MM.1S (cell line): Measurements from ENCODE around the gene ABCB9.

Experiments
- DNase-seq: peaks from one replicate; pipeline ENCODE4 v3.0.0-alpha.2; 2015
- H2AFZ ChIP-seq: fragments of 300-600 bp; sonication (generic); 2 replicates; pipeline ENCODE4 v1.6.0; 2016; ENCODE audit warnings: antibody characterized with exemption, low read length
- H3F3A ChIP-seq: fragments of 300-600 bp; sonication (generic); 2 replicates; pipeline ENCODE4 v1.6.1; 2016; ENCODE audit warnings: mild to moderate bottlenecking, antibody characterized with exemption, low read length, moderate library complexity, mixed read lengths; ENCODE audit not compliant: insufficient read depth
- H3K27ac ChIP-seq: fragments of 300-600 bp; sonication (generic); 2 replicates; pipeline ENCODE4 v1.5.1; 2016; ENCODE audit warnings: mild to moderate bottlenecking, low read length
- H3K27me3 ChIP-seq: fragments of 300-600 bp; sonication (generic); replicated peaks from 2 replicates; pipeline ENCODE4 v1.6.0; 2016; ENCODE audit warnings: low read length; ENCODE audit not compliant: insufficient read depth
- H3K36me3 ChIP-seq: fragments of 300-600 bp; sonication (generic); replicated peaks from 2 replicates; pipeline ENCODE4 v1.6.1; 2016; ENCODE audit warnings: mild to moderate bottlenecking, low read length, mixed read lengths; ENCODE audit not compliant: insufficient read depth
- H3K4me1 ChIP-seq: fragments of 300-600 bp; sonication (generic); 2 replicates; pipeline ENCODE4 v1.6.1; 2016; ENCODE audit warnings: low read length, mixed read lengths
- H3K4me2 ChIP-seq: fragments of 300-600 bp; sonication (generic); 2 replicates; pipeline ENCODE4 v1.6.0; 2016; ENCODE audit warnings: low read depth, low read length
- H3K4me3 ChIP-seq: fragments of 300-600 bp; sonication (generic); 2 replicates; pipeline ENCODE4 v1.5.1; 2016; ENCODE audit warnings: low read length, mixed read lengths
- H3K79me2 ChIP-seq: fragments of 300-600 bp; sonication (generic); 2 replicates; pipeline ENCODE4 v1.6.1; 2016; ENCODE audit warnings: mixed run types, low read length, mixed read lengths
- H3K9ac ChIP-seq: fragments of 300-600 bp; sonication (generic); 2 replicates; pipeline ENCODE4 v1.6.1; 2016; ENCODE audit warnings: low read length, mixed read lengths
- H3K9me2 ChIP-seq: fragments of 300-600 bp; sonication (generic); replicated peaks from 2 replicates; pipeline ENCODE4 v1.6.1; 2016; ENCODE audit warnings: mild to moderate bottlenecking, low read length, mixed read lengths; ENCODE audit not compliant: insufficient read depth
- H3K9me3 ChIP-seq: fragments of 300-600 bp; sonication (generic); replicated peaks from 2 replicates; pipeline ENCODE4 v1.6.1; 2016; ENCODE audit warnings: mild to moderate bottlenecking, low read length, mixed read lengths; ENCODE audit not compliant: insufficient read depth
- H4K20me1 ChIP-seq: fragments of 300-600 bp; sonication (generic); 2 replicates; pipeline ENCODE4 v1.6.1; 2016; ENCODE audit warnings: mild to moderate bottlenecking, low read length, moderate library complexity, mixed read lengths; ENCODE audit not compliant: insufficient read depth
- CTCF ChIP-seq: fragments of 300-600 bp; sonication (generic); IDR thresholded peaks from 2 replicates; pipeline ENCODE4 v1.5.1; 2016; ENCODE audit warnings: antibody characterized with exemption, low read length, mixed read lengths
- EZH2 ChIP-seq: fragments of 300-600 bp; sonication (generic); optimal IDR thresholded peaks from 2 replicates; pipeline ENCODE3; 2017; ENCODE audit warnings: low read depth, mild to moderate bottlenecking, antibody characterized with exemption, low read length, mixed read lengths
- EZH2phosphoT487 ChIP-seq: fragments of 300-600 bp; sonication (generic); IDR thresholded peaks from 2 replicates; pipeline ENCODE4 v1.6.1; 2018; ENCODE audit warnings: antibody characterized with exemption, low read length

Gene ABCB9

DNA sequence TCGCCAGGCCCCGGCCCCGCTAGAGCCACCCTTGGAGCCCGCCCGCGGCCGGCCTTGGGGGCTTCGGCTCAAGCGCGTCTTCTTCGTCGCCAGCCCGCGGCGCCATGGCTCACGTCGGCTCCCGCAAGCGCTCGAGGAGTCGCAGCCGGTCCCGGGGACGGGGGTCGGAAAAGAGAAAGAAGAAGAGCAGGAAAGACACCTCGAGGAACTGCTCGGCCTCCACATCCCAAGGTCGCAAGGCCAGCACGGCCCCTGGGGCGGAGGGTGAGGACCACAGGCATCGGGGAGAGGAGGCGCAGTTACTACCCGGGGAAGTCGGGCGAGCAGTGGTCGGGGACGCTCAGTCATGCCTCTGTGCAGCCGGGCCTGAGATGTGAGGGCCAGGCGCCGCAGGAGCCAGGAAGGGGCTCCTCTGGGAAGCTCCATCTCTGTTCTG is 14.8 kb upstream of the ABCB9 start:
- H4K20me1 ChIP-seq: no peaks in the 10 kb centered on the region
- no peaks in the 10 kb centered on the region for H3K9me2 ChIP-seq
- no peaks in the 10 kb centered on the region for H3K27me3 ChIP-seq
- no peak overlapping the region; the same call in 1 of the 2 replicates for H3K27ac ChIP-seq
- TF ChIP-seq EZH2: no peak
- no peak for TF ChIP-seq EZH2phosphoT487
- no peak for TF ChIP-seq CTCF
- H3K79me2 ChIP-seq: peaks cover 30% of the 10 kb centered on the region
- H3K9ac ChIP-seq: peak overlapping the region; percentile 75
- H3K4me3 ChIP-seq: peak overlapping the region; percentile 74
- no peaks in the 10 kb centered on the region for H3F3A ChIP-seq
- H3K4me2 ChIP-seq: peak overlapping the region; percentile 62; the same call in 1 of the 2 replicates
- no peaks in the 10 kb centered on the region for H3K4me1 ChIP-seq
- DNase-seq: no peak
- 0 out of 2 replicates have a peak overlapping the region, but pooled peaks have one; percentile 35 for H2AFZ ChIP-seq
- no peaks in the 10 kb centered on the region for H3K36me3 ChIP-seq
- no peaks in the 10 kb centered on the region for H3K9me3 ChIP-seq

- Histone ChIP-seq H3K9me3 (no peaks in the 10 kb centered on the region), H3K9ac (peak within 1 kb of the TSS; percentile 75), H3K79me2 (peaks cover 36% of the 10 kb centered on the region), H3K4me1 (no peaks in the 10 kb centered on the region), H3K27me3 (no peaks in the 10 kb centered on the region), H3K36me3 (no peaks in the 10 kb centered on the region), H4K20me1 (no peaks in the 10 kb centered on the region), H2AFZ (peak within 1 kb of the TSS; percentile 69), H3K27ac (peak within 1 kb of the TSS; percentile 16; the same call in 1 of the 2 replicates), H3F3A (no peaks in the 10 kb centered on the region), H3K9me2 (no peaks in the 10 kb centered on the region), H3K4me3 (peak within 1 kb of the TSS; percentile 74), H3K4me2 (peak within 1 kb of the TSS; percentile 79)
- DNase-seq: peak; percentile 54
- TF ChIP-seq EZH2phosphoT487: no peak
- TF ChIP-seq EZH2: no peak
- TF ChIP-seq CTCF: no peak
Observed at GRCh38 chr12:122980183-122981035, 14.1 kb upstream of the ABCB9 start, which contains the start of gene ARL6IP4. Gene ARL6IP4, plus strand, starts transcription at chr12:122980681. Its CDS starts 459 bp downstream, at chr12:122981140.

- TF ChIP-seq EZH2: no peak
- TF ChIP-seq EZH2phosphoT487: no peak
- no peak for TF ChIP-seq CTCF
- DNase-seq: no peak
- Histone ChIP-seq H3K9ac (peak overlapping the region; percentile 75), H3K4me2 (peak overlapping the region; percentile 79), H3K27me3 (no peaks in the 10 kb centered on the region), H3K4me1 (no peaks in the 10 kb centered on the region), H4K20me1 (no peaks in the 10 kb centered on the region), H3K27ac (no peak overlapping the region), H3K9me3 (no peaks in the 10 kb centered on the region), H2AFZ (peak overlapping the region; percentile 69), H3K9me2 (no peaks in the 10 kb centered on the region), H3K79me2 (peaks cover 40% of the 10 kb centered on the region), H3K36me3 (no peaks in the 10 kb centered on the region), H3F3A (no peaks in the 10 kb centered on the region), H3K4me3 (peak overlapping the region; percentile 74)
Observed at GRCh38 chr12:122979908-122980182, 13.6 kb upstream of the ABCB9 start.
